ENCODE results near the gene IL4I1. TPM values are rescaled to one million over a fixed set of nuclear protein-coding genes. Genes with fewer than 3 reads are reported as not detected.

The IL4I1 gene
- total RNA-seq, 1 donor from 2014 or later: not detected

- peaks cover 52% of the 10 kb centered on the region for H3K36me3 ChIP-seq
- H3K27me3 ChIP-seq (ENCODE audit: low read depth): peaks cover 15% of the 10 kb centered on the region
- no peak overlapping the region for H3K27ac ChIP-seq (replicated peaks)
- peaks cover 29% of the 10 kb centered on the region for H3K4me1 ChIP-seq
- no peaks in the 10 kb centered on the region for H3K9me3 ChIP-seq (replicated peaks)
- intact Hi-C loops (cut with micrococcal nuclease): no loop called here
- no peak for DNase-seq
- no peak for TF ChIP-seq CTCF (IDR thresholded peaks at IDR 0.05; ENCODE audit: borderline replicate concordance)
- no peak overlapping the region for H3K4me3 ChIP-seq
Observed at GRCh38 chr19:49887037-49887664, 9.5 kb downstream of the IL4I1 start.

- intact Hi-C loops (cut with micrococcal nuclease): no loop called here
- no peaks in the 10 kb centered on the region for H3K9me3 ChIP-seq (replicated peaks)
Observed at GRCh38 chr19:49884760-49885159, 11.9 kb downstream of the IL4I1 start.

GRCh38 chr19:49884109-49884508, 12.6 kb downstream of the IL4I1 start:
- Histone ChIP-seq H3K27ac (replicated peaks) (no peak overlapping the region), H3K36me3 (peaks cover 83% of the 10 kb centered on the region), H3K9me3 (replicated peaks) (no peaks in the 10 kb centered on the region), H3K4me1 (peaks cover 23% of the 10 kb centered on the region), H3K4me3 (no peak overlapping the region), H3K27me3 (ENCODE audit: low read depth) (no peaks in the 10 kb centered on the region)
- no peak for TF ChIP-seq CTCF (IDR thresholded peaks at IDR 0.05; ENCODE audit: borderline replicate concordance)
- DNase-seq: no peak
- intact Hi-C loops (cut with micrococcal nuclease): no loop called here

More at GRCh38 chr19:49884760-49885159, 11.9 kb downstream of the IL4I1 start:
- H3K36me3 ChIP-seq: peaks cover 76% of the 10 kb centered on the region
- H3K4me1 ChIP-seq: peaks cover 24% of the 10 kb centered on the region
- no peak for TF ChIP-seq CTCF (IDR thresholded peaks at IDR 0.05; ENCODE audit: borderline replicate concordance)
- no peak for DNase-seq
- peaks cover under 1% of the 10 kb centered on the region for H3K27me3 ChIP-seq (ENCODE audit: low read depth)
- no peak overlapping the region for H3K4me3 ChIP-seq
- H3K27ac ChIP-seq (replicated peaks): no peak overlapping the region

- H3K4me1 ChIP-seq: peaks cover 31% of the 10 kb centered on the region
- no peak for TF ChIP-seq CTCF (IDR thresholded peaks at IDR 0.05; ENCODE audit: borderline replicate concordance)
- H3K27me3 ChIP-seq (ENCODE audit: low read depth): no peaks in the 10 kb centered on the region
- H3K9me3 ChIP-seq (replicated peaks): no peaks in the 10 kb centered on the region
- H3K36me3 ChIP-seq: peaks cover 82% of the 10 kb centered on the region
- DNase-seq: no peak
- H3K27ac ChIP-seq (replicated peaks): no peak overlapping the region
- intact Hi-C loops (cut with micrococcal nuclease): no loop called here
- H3K4me3 ChIP-seq: no peak overlapping the region
Observed at GRCh38 chr19:49883094-49883493, 13.6 kb downstream of the IL4I1 start.

GRCh38 chr19:49882643-49883042, 14.0 kb downstream of the IL4I1 start:
- no peak for DNase-seq
- Histone ChIP-seq H3K27me3 (ENCODE audit: low read depth) (no peaks in the 10 kb centered on the region), H3K27ac (replicated peaks) (no peak overlapping the region), H3K4me3 (no peak overlapping the region), H3K9me3 (replicated peaks) (no peaks in the 10 kb centered on the region), H3K36me3 (peaks cover 82% of the 10 kb centered on the region), H3K4me1 (peaks cover 30% of the 10 kb centered on the region)
- TF ChIP-seq CTCF (IDR thresholded peaks at IDR 0.05; ENCODE audit: borderline replicate concordance): no peak
- intact Hi-C loops (cut with micrococcal nuclease): no loop called here

All from left ventricle myocardium inferior (tissue), 1 donor.